Measurements from ENCODE around the gene CYP3A5. TPM values are rescaled to one million over a fixed set of nuclear protein-coding genes. Genes with fewer than 3 reads are reported as not detected.
"Not testable (repeated sequence)": the region's sequence is repeated elsewhere in the genome, so short reads cannot be mapped to it uniquely, and the experiment has no call there.

Gene CYP3A5
- total and polyA plus RNA-seq, 5 donors from 2014 or later = 0.24 to 0.92 (median 0.74) TPM; not detected in 1

DNA sequence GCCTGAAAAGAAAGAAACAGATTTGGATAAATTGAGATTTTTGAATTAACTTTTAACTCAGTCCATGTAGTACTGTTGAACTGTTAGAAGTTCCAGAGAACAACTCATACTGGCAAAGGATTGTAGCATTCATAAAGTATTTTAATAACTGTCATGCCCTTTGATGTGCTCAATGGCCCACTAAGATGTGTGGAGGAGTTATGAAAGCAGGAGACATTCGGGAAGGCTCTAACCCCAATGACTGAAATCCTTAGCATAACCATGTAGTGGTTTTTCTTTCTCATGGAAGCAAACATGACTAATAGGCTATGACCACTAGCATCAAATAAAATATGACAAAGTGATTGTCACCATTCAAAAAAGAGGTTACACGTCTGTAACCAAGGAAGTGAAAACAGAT, 29.5 kb upstream of the CYP3A5 start:
- Histone ChIP-seq H3K27ac (ENCODE audit: insufficient read depth, low read length, poor library complexity, severe bottlenecking) (no peak overlapping the region), H3K27me3 (ENCODE audit: control insufficient read depth, insufficient read depth, low read length) (no peaks in the 10 kb centered on the region), H3K4me3 (ENCODE audit: low read depth, low read length) (no peak overlapping the region), H3K9me3 (ENCODE audit: control insufficient read depth in 2 of 2, low read length in 2 of 2) (no peaks in the 10 kb centered on the region), H3K36me3 (ENCODE audit: control insufficient read depth, insufficient read depth, low read length) (no peaks in the 10 kb centered on the region), H3K4me1 (ENCODE audit: control insufficient read depth, insufficient read depth, low read length, poor library complexity, severe bottlenecking) (no peaks in the 10 kb centered on the region)
- Mint-ChIP-seq H3K27me3 (no peaks in the 10 kb centered on the region), H3K9me3 (peaks cover 0 to 3% (median 0%) of the 10 kb centered on the region in 7 donors), H3K4me3 (no peak overlapping the region), H3K27ac (no peak overlapping the region), H3K36me3 (peaks cover 31% of the 10 kb centered on the region), H3K4me1 (no peaks in the 10 kb centered on the region)
- no peak for DNase-seq
- ATAC-seq (ENCODE audit: low read depth in 2 of 2) = no peak

DNA sequence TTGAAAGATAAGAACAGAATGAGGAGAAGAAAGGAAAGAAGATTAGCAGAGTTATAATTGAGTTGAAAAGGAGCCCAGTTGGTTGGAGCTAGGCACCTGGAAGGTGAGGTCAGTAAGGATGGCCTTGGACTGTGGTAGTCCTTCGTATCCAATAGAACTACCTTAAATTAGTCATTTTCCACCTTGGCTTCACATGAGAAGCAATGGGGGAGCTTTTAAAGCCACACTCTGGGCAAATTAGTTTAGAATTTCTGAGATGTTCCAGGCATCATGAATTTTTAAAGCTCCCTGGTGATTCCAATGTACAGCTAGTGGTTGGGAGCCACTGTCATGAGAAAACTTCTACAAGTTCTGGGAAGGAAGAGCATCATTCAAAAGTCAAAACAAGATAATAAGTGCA, 27.3 kb upstream of the CYP3A5 start:
- H3K4me3 Mint-ChIP-seq = no peak overlapping the region
- no peaks in the 10 kb centered on the region for H3K9me3 ChIP-seq (ENCODE audit: control insufficient read depth in 2 of 2, low read length in 2 of 2)
- H3K9me3 Mint-ChIP-seq = peaks cover 0 to 4% (median 0%) of the 10 kb centered on the region in 7 donors
- no peaks in the 10 kb centered on the region for H3K4me1 Mint-ChIP-seq
- H3K27ac Mint-ChIP-seq = no peak overlapping the region
- DNase-seq (no peak), ATAC-seq (ENCODE audit: low read depth in 2 of 2) (no peak)
- H3K27ac ChIP-seq (ENCODE audit: insufficient read depth, low read length, poor library complexity, severe bottlenecking) = no peak overlapping the region
- H3K4me1 ChIP-seq (ENCODE audit: control insufficient read depth, insufficient read depth, low read length, poor library complexity, severe bottlenecking) = no peaks in the 10 kb centered on the region
- no peak overlapping the region for H3K4me3 ChIP-seq (ENCODE audit: low read depth, low read length)
- H3K27me3 Mint-ChIP-seq = no peaks in the 10 kb centered on the region
- no peaks in the 10 kb centered on the region for H3K36me3 ChIP-seq (ENCODE audit: control insufficient read depth, insufficient read depth, low read length)
- H3K36me3 Mint-ChIP-seq = peaks cover 28% of the 10 kb centered on the region
- H3K27me3 ChIP-seq (ENCODE audit: control insufficient read depth, insufficient read depth, low read length) = no peaks in the 10 kb centered on the region

DNA sequence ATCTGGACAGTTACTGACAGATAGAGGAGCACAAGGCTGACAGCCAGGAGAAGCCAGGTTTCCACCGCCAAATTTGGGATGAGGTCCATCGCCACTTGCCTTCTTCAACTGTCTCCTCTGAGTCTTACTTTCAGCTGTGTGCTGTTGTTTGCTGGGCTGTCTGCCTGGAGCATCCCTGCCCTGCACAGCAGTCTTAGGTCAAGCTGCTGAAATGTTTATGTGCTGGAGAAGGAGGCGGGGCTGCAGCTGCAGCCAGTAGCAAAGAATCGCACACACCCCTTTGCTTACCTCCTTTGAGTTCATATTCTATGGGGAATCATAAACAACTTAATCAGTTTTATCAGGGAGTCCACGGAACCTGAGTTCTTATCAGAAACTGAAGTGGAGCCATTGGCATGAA, 20.1 kb upstream of the CYP3A5 start:
- no peaks in the 10 kb centered on the region for H3K36me3 ChIP-seq (ENCODE audit: control insufficient read depth, insufficient read depth, low read length)
- Mint-ChIP-seq H3K4me1 (no peaks in the 10 kb centered on the region), H3K4me3 (no peak overlapping the region), H3K36me3 (peaks cover 6% of the 10 kb centered on the region), H3K27ac (no peak overlapping the region), H3K9me3 (peaks cover 0 to 4% (median 0%) of the 10 kb centered on the region in 7 donors), H3K27me3 (peaks cover 4% of the 10 kb centered on the region)
- H3K4me1 ChIP-seq (ENCODE audit: control insufficient read depth, insufficient read depth, low read length, poor library complexity, severe bottlenecking) = no peaks in the 10 kb centered on the region
- H3K9me3 ChIP-seq (ENCODE audit: control insufficient read depth in 2 of 2, low read length in 2 of 2) = no peaks in the 10 kb centered on the region
- no peak overlapping the region for H3K27ac ChIP-seq (ENCODE audit: insufficient read depth, low read length, poor library complexity, severe bottlenecking)
- no peak for ATAC-seq (ENCODE audit: low read depth in 2 of 2)
- no peak for DNase-seq
- H3K27me3 ChIP-seq (ENCODE audit: control insufficient read depth, insufficient read depth, low read length) = no peaks in the 10 kb centered on the region
- H3K4me3 ChIP-seq (ENCODE audit: low read depth, low read length) = no peak overlapping the region

DNA sequence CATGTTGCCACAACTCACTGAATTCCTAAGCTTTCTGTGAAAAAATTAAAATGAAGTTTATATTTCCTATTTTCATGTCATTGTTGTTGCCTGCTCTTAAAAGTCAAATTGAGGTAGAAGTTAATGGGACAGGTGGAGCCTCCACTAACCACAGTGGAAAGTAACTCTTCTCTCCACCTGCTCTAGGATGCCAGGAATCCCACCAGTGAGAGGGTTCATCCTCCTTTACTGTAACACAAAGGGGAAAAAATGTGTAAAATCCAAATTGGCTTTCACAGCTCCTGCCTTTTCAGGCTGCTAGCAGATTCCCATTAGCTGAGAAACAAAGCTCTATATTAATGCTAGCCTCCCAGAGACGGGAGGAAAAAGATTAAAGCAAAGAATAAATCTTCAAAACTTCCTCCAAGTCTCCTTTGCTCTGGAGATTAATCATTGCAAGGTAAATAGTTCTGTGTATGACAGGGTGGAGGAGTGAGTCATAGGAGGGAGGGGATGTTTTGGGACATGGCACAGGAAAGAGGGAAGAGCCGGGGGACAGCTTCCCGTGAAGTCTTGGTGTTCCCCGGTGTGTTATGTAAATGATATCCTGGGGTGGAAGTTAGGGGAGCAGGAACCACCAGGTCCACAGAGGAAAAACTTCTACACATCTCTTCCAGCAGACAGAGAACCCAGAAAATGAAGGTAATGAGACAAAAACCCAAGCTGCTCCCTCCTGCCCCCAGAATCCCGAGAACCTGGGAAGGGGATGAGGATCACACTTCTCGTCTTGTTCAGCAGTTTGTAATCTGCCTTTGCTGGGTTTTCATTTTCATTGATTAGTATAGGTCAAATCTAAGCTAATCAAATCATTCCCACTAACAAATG, 19.3 kb upstream of the CYP3A5 start:
- not testable (repeated sequence) for H3K27ac Mint-ChIP-seq; ATAC-seq (ENCODE audit: low read depth in 2 of 2); H3K4me1 ChIP-seq (ENCODE audit: control insufficient read depth, insufficient read depth, low read length, poor library complexity, severe bottlenecking); H3K4me1 Mint-ChIP-seq; H3K27me3 Mint-ChIP-seq; H3K36me3 Mint-ChIP-seq; H3K4me3 Mint-ChIP-seq; H3K9me3 ChIP-seq (ENCODE audit: control insufficient read depth in 2 of 2, low read length in 2 of 2); H3K27me3 ChIP-seq (ENCODE audit: control insufficient read depth, insufficient read depth, low read length); H3K27ac ChIP-seq (ENCODE audit: insufficient read depth, low read length, poor library complexity, severe bottlenecking); H3K9me3 Mint-ChIP-seq; DNase-seq; H3K4me3 ChIP-seq (ENCODE audit: low read depth, low read length); H3K36me3 ChIP-seq (ENCODE audit: control insufficient read depth, insufficient read depth, low read length)

- Mint-ChIP-seq H3K9me3 (peaks cover 0 to 12% (median 4%) of the 10 kb centered on the region in 7 donors), H3K4me1 (peaks cover 0 to 5% (median 0%) of the 10 kb centered on the region in 4 donors), H3K27me3 (peaks cover 8% of the 10 kb centered on the region), H3K27ac (no peak overlapping the region), H3K4me3 (no peak overlapping the region), H3K36me3 (peaks cover 4% of the 10 kb centered on the region)
- no peak for ATAC-seq (ENCODE audit: low read depth in 2 of 2)
- no peaks in the 10 kb centered on the region for H3K4me1 ChIP-seq (ENCODE audit: control insufficient read depth, insufficient read depth, low read length, poor library complexity, severe bottlenecking)
- no peak overlapping the region for H3K27ac ChIP-seq (ENCODE audit: insufficient read depth, low read length, poor library complexity, severe bottlenecking)
- no peak for DNase-seq
- H3K9me3 ChIP-seq (ENCODE audit: control insufficient read depth in 2 of 2, low read length in 2 of 2) = peaks cover 0 to 1% of the 10 kb centered on the region in 2 experiments
- H3K27me3 ChIP-seq (ENCODE audit: control insufficient read depth, insufficient read depth, low read length) = no peaks in the 10 kb centered on the region
- no peak overlapping the region for H3K4me3 ChIP-seq (ENCODE audit: low read depth, low read length)
- H3K36me3 ChIP-seq (ENCODE audit: control insufficient read depth, insufficient read depth, low read length) = no peaks in the 10 kb centered on the region
Observed at GRCh38 chr7:99694912-99695304, 15.1 kb upstream of the CYP3A5 start.

DNA sequence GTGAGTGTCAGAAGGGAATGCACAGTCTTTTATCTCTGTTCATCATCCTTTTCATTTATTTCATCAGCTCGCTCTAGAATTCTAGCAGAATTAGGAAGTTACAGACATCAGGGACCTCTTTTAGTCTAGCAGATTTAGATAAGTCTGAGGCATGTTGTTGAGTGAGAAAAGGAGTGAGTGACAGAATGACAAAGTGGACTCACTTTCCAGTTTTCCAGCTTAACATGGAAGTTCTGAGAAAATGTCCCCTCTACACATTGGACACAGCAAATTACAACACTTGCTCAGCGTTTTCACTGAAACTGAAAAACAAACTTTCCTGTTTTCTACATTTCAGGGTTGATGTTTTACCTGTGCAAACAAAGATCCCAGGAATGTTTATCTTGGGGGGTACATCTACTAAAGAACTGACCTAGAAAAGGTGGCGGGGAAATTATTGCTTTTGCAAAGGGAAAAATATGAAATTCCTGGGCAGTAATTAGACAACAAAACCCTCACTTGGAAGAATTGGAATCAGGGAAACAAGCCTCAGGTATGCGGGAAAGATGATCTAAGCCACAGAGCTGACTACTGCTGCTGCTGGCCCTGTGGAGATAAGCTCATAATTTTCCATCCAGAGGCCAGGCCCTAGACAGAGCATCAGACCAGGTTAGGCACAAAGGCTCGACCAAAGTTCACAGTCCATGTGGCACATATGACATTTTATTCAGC, 14.6 kb upstream of the CYP3A5 start:
- DNase-seq = no peak
- Histone ChIP-seq H3K4me1 (ENCODE audit: control insufficient read depth, insufficient read depth, low read length, poor library complexity, severe bottlenecking) (no peaks in the 10 kb centered on the region), H3K36me3 (ENCODE audit: control insufficient read depth, insufficient read depth, low read length) (no peaks in the 10 kb centered on the region), H3K4me3 (ENCODE audit: low read depth, low read length) (no peak overlapping the region), H3K27ac (ENCODE audit: insufficient read depth, low read length, poor library complexity, severe bottlenecking) (no peak overlapping the region), H3K27me3 (ENCODE audit: control insufficient read depth, insufficient read depth, low read length) (no peaks in the 10 kb centered on the region), H3K9me3 (ENCODE audit: control insufficient read depth in 2 of 2, low read length in 2 of 2) (peaks cover 0 to 1% of the 10 kb centered on the region in 2 experiments)
- ATAC-seq (ENCODE audit: low read depth in 2 of 2) = no peak
- Mint-ChIP-seq H3K27me3 (peaks cover 7% of the 10 kb centered on the region), H3K36me3 (peaks cover 4% of the 10 kb centered on the region), H3K4me1 (peaks cover 0 to 5% (median 0%) of the 10 kb centered on the region in 4 donors), H3K27ac (no peak overlapping the region), H3K4me3 (no peak overlapping the region), H3K9me3 (peaks cover 0 to 15% (median 4%) of the 10 kb centered on the region in 7 donors)

DNA sequence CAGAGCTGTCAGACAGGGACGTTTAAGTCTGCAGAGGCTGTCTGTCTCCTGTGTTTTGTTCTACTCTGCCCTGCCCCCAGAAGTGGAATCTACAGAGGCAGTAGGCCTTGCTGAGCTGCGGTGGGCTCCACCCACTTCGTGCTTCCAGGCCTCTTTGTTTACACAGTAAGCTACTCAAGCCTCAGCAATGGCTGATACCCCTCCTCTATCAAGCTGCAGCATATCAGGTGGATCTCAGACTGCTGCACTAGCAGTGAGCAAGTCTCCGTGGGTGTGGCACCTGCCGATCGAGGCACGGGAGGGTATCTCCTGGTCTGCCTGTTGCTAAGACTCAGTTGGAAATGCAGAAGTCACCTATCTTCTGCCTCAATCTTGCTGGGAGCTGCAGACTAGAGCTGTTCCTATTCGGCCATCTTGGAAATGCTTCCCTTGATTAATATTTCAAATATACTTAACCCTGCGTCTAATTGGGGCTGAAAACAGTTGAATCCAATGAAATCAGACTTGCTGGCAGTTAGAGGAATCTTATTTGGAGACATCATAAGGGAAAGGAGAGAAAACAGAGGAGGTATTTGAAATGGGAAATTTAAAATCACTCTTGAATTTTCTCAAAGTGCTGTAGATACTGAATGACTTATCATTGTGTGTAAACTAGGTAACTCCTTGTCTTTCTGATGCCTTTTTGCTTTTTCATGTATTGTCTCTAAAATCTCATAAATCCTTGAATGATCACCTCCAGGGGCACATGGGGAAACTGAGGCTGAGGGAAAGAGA, 13.8 kb upstream of the CYP3A5 start:
- peaks cover 5% of the 10 kb centered on the region for H3K27me3 Mint-ChIP-seq
- Histone ChIP-seq H3K4me3 (ENCODE audit: low read depth, low read length) (no peak overlapping the region), H3K27ac (ENCODE audit: insufficient read depth, low read length, poor library complexity, severe bottlenecking) (no peak overlapping the region), H3K36me3 (ENCODE audit: control insufficient read depth, insufficient read depth, low read length) (no peaks in the 10 kb centered on the region), H3K9me3 (ENCODE audit: control insufficient read depth in 2 of 2, low read length in 2 of 2) (peaks cover 0 to 1% of the 10 kb centered on the region in 2 experiments), H3K4me1 (ENCODE audit: control insufficient read depth, insufficient read depth, low read length, poor library complexity, severe bottlenecking) (no peaks in the 10 kb centered on the region), H3K27me3 (ENCODE audit: control insufficient read depth, insufficient read depth, low read length) (no peaks in the 10 kb centered on the region)
- no peak overlapping the region for H3K27ac Mint-ChIP-seq
- H3K4me1 Mint-ChIP-seq = peaks cover 0 to 5% (median 0%) of the 10 kb centered on the region in 4 donors
- no peak overlapping the region for H3K4me3 Mint-ChIP-seq
- H3K36me3 Mint-ChIP-seq = peaks cover 4% of the 10 kb centered on the region
- DNase-seq (no peak), ATAC-seq (ENCODE audit: low read depth in 2 of 2) (no peak)
- H3K9me3 Mint-ChIP-seq = peaks cover 0 to 21% (median 4%) of the 10 kb centered on the region in 7 donors
